Stimulated activated CD4-positive, alpha-beta T cell treated with anti-CD3 and anti-CD28 coated beads, Interleukin-4, amount 100 ng/mL, for 24 hours (primary cell): ENCODE results near the gene LGALS7.
"Not testable (repeated sequence)": the region's sequence is repeated elsewhere in the genome, so short reads cannot be mapped to it uniquely, and the experiment has no call there.

Source experiments
- DNase-seq: peaks from one replicate; pipeline ENCODE4 v3.0.0-alpha.2; 2020

Gene LGALS7

GRCh38 chr19:38773469-38774177 lies at the start of gene LGALS7:
Gene LGALS7, minus strand, starts transcription at chr19:38773517. Its CDS starts 25 bp downstream, at chr19:38773492.
- DNase-seq = no peak

DNA sequence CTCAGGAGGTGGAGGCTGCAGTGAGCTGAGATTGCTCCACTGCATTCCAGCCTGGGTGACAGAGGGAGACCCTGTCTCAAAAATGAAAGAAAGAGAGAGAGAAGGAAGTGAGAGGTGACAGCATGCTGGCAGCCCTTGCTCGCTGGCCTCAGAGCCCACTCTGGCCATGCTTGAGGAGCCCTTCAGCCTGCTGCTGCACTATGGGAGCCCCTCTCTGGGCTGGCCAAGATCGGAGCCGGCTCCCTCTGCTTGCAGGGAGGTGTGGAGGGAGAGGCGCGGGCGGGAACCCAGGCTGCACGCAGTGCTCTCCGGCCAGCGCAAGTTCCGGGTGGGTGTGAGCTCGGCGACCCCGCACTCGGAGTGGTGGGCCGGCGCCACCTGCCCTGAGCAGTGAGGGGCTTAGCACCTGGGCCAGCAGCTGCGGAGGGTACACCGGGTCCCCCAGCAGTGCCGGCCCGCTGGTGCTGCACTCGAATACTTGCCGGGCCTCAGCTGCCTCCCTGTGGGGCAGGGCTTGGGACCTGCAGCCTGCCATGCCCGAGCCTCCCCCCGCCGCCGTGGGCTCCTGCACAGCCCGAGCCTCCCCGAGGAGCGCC lies 48.0 kb upstream of the LGALS7 start:
- DNase-seq = not testable (repeated sequence)

DNA sequence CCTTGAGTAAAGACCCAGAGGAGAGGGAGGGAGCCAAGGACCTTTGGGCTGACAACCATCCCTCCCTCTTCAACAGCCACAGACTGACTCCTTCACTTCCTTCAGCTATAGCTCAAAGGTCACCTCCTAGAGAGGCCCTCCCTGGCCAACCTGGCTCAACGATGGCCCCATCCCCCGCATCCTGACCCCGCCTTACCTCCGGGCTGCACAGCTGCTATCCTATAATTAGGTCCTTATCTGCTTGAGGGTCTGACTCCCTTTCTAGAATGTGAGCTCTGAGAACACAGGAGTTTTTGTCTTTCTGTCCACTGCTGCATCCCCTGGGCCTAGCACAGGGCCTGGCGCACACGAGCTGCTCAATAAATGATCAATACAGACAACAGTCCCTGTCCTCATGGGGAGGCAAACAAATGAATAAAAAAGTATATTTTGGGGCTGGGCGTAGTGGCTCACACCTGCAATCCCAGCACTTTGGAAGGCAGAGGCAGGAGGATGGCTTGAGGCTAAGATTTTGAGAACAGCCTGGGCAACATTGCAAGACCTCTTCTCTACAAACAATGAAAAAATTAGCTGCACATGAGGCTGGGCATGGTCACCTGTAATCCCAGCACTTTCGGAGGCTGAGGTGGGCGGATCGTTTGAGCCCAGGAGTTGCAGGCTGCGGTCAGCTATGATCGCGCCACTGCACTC lies 46.1 kb upstream of the LGALS7 start:
- no peak for DNase-seq

DNA sequence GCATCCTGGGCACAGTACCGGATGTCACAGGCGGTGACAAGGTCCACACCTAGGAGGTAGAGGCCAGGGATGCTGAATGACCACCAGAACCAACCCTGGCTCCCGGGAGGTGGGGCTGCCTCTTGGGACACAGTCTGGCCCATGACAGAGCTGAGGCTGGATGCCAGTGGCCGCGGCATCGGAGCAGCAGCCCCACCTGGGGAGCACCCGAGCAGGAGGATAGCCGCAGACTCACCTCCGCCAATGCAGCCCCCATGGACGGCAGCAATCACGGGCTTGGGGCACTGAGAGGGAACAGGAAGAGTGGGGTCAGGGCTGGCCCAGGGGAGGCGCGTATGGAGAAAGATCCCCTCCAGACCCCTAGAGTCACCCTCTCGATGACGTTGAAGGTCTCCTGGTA lies 43.8 kb upstream of the LGALS7 start:
- no peak for DNase-seq

GRCh38 chr19:38816131-38816750 lies 42.9 kb upstream of the LGALS7 start:
- no peak for DNase-seq

DNA sequence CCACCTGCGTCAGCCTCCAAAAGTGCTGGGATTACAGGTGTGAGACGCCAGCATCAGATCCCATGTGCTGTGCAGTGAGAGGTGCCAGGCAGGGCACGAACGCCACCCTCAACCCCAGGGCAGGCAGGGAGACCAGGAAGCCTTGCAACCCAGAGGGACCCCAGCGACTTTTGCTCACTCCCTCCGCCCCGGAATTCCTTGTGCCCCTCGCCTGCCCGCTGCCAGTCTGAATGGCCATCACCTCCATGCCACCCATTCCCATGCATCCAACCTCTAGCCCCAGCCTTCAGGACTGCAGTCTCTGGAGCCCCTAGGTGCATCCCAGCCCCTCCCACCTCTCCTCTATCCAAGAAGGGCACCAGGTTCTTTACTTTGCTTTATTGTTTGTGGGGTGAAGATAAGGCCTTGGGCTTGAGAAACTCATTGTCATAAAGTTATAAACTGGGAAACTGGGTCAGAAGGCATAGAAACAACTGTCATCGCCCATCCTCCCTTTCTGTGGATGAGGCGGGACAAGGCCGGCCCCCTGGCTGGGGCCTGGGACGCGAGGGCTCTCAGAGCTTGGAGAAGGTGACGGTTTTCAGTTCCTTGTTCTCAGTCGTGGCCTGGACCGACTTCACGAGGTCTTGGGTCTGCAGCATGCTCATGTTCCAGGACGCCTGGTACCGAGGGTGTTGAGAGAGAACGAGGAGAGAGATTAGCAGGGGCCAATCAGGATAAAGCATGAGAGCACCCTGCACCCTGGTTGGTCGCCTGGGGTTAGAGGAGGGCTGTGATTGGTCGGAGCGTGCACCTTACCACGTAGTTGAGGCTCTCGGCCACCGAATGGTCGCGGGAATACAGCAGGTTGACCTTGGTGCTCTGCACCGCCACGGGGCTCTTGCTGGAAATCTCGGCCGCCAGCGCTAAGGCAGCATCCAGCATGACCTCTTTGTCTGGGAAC lies 42.0 kb upstream of the LGALS7 start:
- no peak for DNase-seq

GRCh38 chr19:38813932-38814331 lies 40.6 kb upstream of the LGALS7 start:
- DNase-seq = not testable (repeated sequence)

- DNase-seq = no peak
Measured at GRCh38 chr19:38813323-38813722, 40.0 kb upstream of the LGALS7 start.

- no peak for DNase-seq
Measured at GRCh38 chr19:38812841-38813320, 39.6 kb upstream of the LGALS7 start, which contains the start of gene LGALS4. Gene LGALS4, minus strand, starts transcription at chr19:38812945. Its CDS starts 59 bp downstream, at chr19:38812886.

DNA sequence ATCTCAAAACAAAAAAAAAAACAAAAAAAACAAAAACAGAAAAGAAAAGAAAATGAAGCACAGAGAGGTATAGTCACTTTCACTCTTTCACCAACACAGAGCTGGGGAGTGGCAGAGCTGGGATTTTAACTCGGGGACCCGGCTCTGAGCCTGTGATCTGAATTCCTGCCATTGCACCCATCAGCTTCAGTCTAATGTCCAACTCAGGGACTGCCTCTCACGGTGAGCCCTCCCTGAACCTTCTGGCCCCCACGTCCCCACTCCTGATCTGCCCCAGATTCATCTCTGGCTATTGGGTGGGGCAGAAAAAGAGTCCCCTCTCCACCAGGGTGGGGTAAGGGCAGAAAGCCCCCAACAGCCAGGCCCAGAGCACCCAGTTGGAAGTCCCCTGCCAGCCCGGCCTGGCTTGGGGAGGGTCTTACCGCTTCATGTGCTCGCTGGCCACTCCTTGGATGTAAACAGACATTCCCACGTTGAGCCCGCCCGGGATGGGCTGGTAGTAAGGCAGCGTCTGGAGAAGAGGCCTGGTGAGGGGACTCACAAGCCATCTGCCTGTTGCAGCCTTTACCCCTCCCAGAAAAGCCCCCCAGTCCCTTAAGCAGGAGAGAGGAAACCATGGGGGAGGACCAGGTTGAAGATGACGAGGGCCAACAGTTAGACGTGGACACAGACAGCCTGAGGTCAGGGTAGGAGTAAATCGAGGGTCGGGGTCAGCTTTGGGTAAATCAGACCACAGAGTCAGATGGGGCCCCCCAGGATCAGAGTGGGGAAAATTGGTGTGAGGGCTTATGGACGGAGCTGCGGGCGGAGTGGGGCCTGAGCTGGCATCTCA lies 38.9 kb upstream of the LGALS7 start:
- no peak for DNase-seq

DNA sequence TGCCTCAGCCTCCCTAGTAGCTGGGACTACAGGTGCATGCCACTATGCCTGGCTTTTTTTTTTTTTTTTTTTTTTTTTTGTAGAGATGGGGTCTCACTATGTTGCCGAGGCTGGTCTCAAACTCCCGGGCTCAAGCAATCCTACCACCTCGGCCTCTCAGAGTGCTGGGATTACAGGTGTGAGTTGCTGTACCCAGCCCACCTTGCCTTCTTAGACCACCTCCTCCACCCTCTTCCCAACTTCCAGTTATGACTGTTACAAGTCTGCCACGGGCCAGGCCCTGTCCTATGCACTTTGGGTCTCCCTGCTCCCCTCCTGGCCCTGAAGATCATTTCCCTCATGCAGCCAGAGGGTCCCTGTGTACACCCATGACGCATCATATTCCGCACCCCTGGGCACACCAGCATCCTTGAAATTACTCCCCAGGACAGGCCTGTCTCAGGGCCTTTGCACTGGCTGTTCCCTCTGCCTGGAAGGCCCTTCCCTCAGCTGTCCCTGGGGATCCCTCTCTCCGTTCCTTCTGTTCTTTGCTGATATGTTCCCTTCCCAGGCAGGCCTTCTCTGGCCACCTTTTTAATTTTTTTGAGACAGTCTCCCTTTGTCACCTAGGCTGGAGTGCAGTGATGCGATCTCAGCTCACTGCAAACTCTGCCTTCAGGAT lies 36.4 kb upstream of the LGALS7 start:
- no peak for DNase-seq

DNA sequence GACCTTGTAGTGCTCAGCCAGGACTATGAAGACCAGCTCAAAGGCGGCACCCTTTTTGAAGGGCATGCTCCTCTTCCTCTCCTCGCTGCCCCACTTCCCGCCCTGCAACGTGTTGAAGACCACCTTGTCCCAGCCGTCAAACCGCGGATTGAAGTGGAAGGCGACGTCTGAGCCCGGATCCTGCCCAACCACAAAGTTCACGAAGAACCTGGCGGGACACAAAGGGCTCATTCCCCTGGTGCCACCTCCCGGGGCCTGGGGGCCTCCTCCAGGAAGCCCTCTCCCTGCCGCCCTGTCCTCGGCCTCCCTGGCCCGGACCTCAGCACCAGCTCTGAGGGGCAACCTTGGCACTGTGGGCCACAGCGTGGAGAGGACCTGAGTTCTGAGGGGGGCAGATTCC lies 35.4 kb upstream of the LGALS7 start:
- DNase-seq = no peak

GRCh38 chr19:38807374-38808098 lies 34.2 kb upstream of the LGALS7 start:
- not testable (repeated sequence) for DNase-seq

GRCh38 chr19:38806371-38806770 lies 33.1 kb upstream of the LGALS7 start:
- DNase-seq = no peak

- DNase-seq = no peak
Measured at GRCh38 chr19:38805180-38805579, 31.9 kb upstream of the LGALS7 start.

- DNase-seq = no peak
Measured at GRCh38 chr19:38803543-38803942, 30.2 kb upstream of the LGALS7 start.

- no peak for DNase-seq
Measured at GRCh38 chr19:38801359-38802095, 28.2 kb upstream of the LGALS7 start.

DNA sequence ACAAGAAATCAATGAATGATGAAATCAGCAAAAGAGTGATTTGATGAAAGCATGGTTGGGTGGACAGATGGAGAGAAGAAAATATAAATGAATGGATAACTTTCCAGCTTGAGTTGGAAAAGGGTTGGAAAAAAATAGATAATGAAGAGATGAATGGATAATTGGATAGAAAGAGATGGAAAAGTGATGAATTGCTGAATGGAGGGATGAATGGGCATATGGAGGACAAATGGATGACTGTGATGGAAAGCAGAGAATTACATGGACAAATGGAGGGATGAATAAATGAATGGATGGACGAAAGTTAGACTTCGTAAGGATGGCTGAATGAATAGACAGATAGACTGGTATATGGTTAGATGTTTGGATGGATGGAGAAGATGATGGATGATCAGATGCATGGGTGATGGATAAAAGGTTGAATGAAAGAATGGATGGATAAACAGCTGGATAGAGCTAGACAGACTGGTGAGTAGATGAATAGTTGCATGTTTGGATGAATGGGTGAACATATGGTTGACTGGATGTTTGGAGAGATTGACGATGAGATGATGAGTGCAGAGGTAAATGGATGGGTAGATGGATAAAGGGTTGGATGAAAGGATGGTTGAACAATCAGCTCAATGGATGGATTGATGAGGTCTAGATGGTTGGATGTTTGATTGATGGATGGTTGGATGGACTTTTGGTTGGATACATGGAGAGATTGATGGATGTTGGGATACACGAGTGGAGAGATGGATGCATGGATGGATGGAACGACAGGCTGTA lies 27.4 kb upstream of the LGALS7 start:
- DNase-seq = no peak
